A172 (cell line): ENCODE data around the gene ACP4. TPM values are rescaled to one million over a fixed set of nuclear protein-coding genes. Genes with fewer than 3 reads are reported as not detected.

Source experiments
- DNase-seq: peaks from one replicate; pipeline ENCODE4 v3.0.0-alpha.2; 2015; ENCODE audit warnings: low spot score
- total RNA-seq: library from RNA; depleted of rRNA; stranded (reverse); fragments of >200 nt; shearing (Covaris generic); gene quantifications from 2 replicates; pipeline ENCODE4 v1.2.3, GENCODE V29; 2014; rRNA removed

Gene ACP4
- total RNA-seq, 1 experiment from 2014 or later, result not detected

DNA sequence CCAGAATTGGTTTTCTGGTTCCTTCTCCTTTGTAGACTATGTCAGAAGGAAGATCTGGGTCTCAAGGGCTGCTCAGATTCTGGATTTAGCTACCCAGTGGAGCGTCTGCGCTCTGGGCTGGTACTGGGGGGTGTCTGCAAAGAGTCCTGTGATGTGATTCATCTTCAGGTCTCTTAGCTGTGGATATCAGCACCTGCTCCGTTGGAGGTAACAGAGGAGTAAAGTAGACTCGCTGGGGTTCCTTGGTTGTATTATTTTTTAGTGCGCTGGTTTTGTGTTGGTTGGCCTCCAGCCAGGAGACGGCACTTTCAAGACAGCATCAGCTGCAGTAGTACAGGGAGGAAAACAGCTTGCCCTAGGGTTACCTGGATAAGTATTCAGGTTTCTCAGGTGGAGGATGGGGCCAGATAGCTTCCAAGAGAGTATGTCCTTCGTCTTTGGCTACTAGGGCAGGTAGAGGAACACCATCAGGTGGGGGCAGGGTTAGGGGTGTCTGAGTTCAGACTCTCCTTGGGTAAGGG, 53.5 kb downstream of the ACP4 start:
- no peak for DNase-seq

DNA sequence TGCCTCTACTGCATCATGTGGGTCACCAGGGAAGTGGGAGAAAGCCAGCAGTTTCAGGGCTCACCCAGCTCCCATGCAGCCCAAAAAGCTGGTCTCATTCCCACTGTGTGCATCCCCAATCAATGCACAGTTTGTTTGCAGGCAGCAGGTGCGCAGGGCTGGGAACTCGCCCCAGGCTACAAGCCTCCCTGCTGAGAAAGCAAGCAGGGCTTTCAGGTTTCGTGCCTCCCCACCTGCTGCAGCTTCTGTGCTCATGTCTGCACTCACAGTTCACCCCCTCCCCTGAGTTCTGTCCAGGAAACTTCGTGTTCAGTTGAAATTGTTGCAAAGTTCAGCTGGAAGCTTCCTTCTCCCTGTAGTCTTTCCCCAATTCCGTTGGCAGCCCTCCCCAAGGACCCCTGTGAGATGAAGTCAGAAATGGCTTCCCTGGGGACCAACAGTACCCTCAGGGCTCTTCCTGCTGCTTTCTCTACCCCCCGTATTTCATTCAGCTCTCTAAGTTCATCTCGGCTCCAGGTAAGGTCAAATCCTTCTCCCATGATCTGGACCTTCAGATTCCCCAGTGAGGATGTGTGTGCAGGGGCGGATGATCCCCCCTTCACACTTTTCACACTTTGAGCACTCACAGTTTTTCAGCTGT, 54.2 kb downstream of the ACP4 start:
- DNase-seq, result no peak

Other genes with a start within 250 kb of the ACP4 start
- gene LRRC4B, start 222.0 kb upstream of the ACP4 start, total RNA-seq, result 12.3 and 13.5 TPM in 2 replicates
- 1.9 and 2.2 TPM in 2 replicates for gene SYT3, start 150.5 kb upstream of the ACP4 start, total RNA-seq
- gene C19orf81, start 141.0 kb upstream of the ACP4 start, total RNA-seq, result 2.1 TPM in 1 of 2 replicates, not detected in the other
- 0.40 and 0.48 TPM in 2 replicates for gene SHANK1, start 70.6 kb upstream of the ACP4 start, total RNA-seq
- gene CLEC11A, start 67.1 kb upstream of the ACP4 start, total RNA-seq, result 4.8 and 7.9 TPM in 2 replicates
- not detected in 2 replicates for gene GPR32, start 20.0 kb upstream of the ACP4 start, total RNA-seq
- gene KLK1, start 33.4 kb downstream of the ACP4 start, total RNA-seq, result not detected in 2 replicates
- gene KLK15, start 43.2 kb downstream of the ACP4 start, total RNA-seq, result not detected in 2 replicates
- not detected in 2 replicates for gene KLK3, start 64.5 kb downstream of the ACP4 start, total RNA-seq
- gene KLK2, start 83.0 kb downstream of the ACP4 start, total RNA-seq, result not detected in 2 replicates
- not detected in 2 replicates for gene KLK4, start 121.0 kb downstream of the ACP4 start, total RNA-seq
- not detected in 2 replicates for gene KLK5, start 162.6 kb downstream of the ACP4 start, total RNA-seq
- 0.07 and 0.12 TPM in 2 replicates for gene KLK6, start 179.2 kb downstream of the ACP4 start, total RNA-seq
- gene KLK7, start 193.5 kb downstream of the ACP4 start, total RNA-seq, result not detected in 2 replicates
- gene KLK8, start 211.2 kb downstream of the ACP4 start, total RNA-seq, result not detected in 2 replicates
- not detected in 2 replicates for gene KLK10, start 229.3 kb downstream of the ACP4 start, total RNA-seq
- gene KLK11, start 236.2 kb downstream of the ACP4 start, total RNA-seq, result not detected in 2 replicates
- gene KLK12, start 244.6 kb downstream of the ACP4 start, total RNA-seq, result not detected in 2 replicates